Smooth muscle cell (in vitro differentiated cells): ENCODE results near the gene P2RX6. TPM values are rescaled to one million over a fixed set of nuclear protein-coding genes. Genes with fewer than 3 reads are reported as not detected.

ENCODE experiments used
- DNase-seq: peaks from one replicate; lab custom pipeline; 2025; ENCODE audit not compliant: unreplicated experiment; lab: John Stamatoyannopoulos, UW
- H2AFZ ChIP-seq: fragments of 200-600 bp; sonication (generic); 2 replicates; pipeline ENCODE4 v1.6.0; 2016; ENCODE audit warnings: antibody characterized with exemption, low read depth, mild to moderate bottlenecking
- H3F3A ChIP-seq: fragments of 200-600 bp; sonication (generic); 2 replicates; pipeline ENCODE4 v1.6.0; 2017; ENCODE audit warnings: antibody characterized with exemption, low read depth
- H3K27ac ChIP-seq: fragments of 200-600 bp; sonication (generic); 2 replicates; pipeline ENCODE4 v1.5.1; 2016; ENCODE audit warnings: low read depth, mild to moderate bottlenecking
- H3K27me3 ChIP-seq: fragments of 200-600 bp; sonication (generic); 2 replicates; pipeline ENCODE4 v1.6.1; 2016; ENCODE audit warnings: low read depth, mild to moderate bottlenecking
- H3K36me3 ChIP-seq: fragments of 200-600 bp; sonication (generic); 2 replicates; pipeline ENCODE4 v1.5.1; 2016; ENCODE audit warnings: low read depth
- H3K4me1 ChIP-seq: fragments of 200-600 bp; sonication (generic); 2 replicates; pipeline ENCODE4 v1.5.1; 2016; ENCODE audit warnings: low read depth
- H3K4me2 ChIP-seq: fragments of 200-600 bp; sonication (generic); 2 replicates; pipeline ENCODE4 v1.6.0; 2016; ENCODE audit warnings: mild to moderate bottlenecking
- H3K4me3 ChIP-seq: fragments of 200-600 bp; sonication (generic); 2 replicates; pipeline ENCODE4 v1.5.1; 2016; ENCODE audit warnings: mild to moderate bottlenecking
- H3K79me2 ChIP-seq: fragments of 200-600 bp; sonication (generic); 2 replicates; pipeline ENCODE4 v1.6.0; 2016; ENCODE audit warnings: low read depth, mild to moderate bottlenecking
- H3K9ac ChIP-seq: fragments of 200-600 bp; sonication (generic); 2 replicates; pipeline ENCODE4 v1.6.0; 2016; ENCODE audit warnings: low read depth
- H3K9me3 ChIP-seq: fragments of 200-600 bp; sonication (generic); replicated peaks from 2 replicates; pipeline ENCODE4 v1.5.1; 2016; ENCODE audit warnings: low read depth
- H4K20me1 ChIP-seq: fragments of 200-600 bp; sonication (generic); 2 replicates; pipeline ENCODE4 v1.6.0; 2016; ENCODE audit warnings: low read depth
- WGBS: methylation state at CpG from one replicate; pipeline ENCODE4 v1.1.7; 2016; ENCODE audit warnings: low lambda C conversion rate; 5-methylcytosine and 5-hydroxymethylcytosine counted together
- polyA plus RNA-seq: library from polyadenylated mRNA; unstranded; fragments of >200 nt; fragmentation: Nextera tagmentation; extraction: Ambion mirVana; gene quantifications from 2 replicates; pipeline ENCODE4 v1.2.1, GENCODE V29; 2016
- total RNA-seq: library from RNA; depleted of rRNA; stranded (reverse); fragments of >200 nt; gene quantifications from 2 replicates; pipeline ENCODE4 v1.2.3, GENCODE V29; 2014
- TF ChIP-seq, protein P1 (sequence below): fragments of 200-600 bp; sonication (generic); IDR thresholded peaks from 2 replicates; pipeline ENCODE4 v1.5.1; 2017; ENCODE audit warnings: borderline replicate concordance, mild to moderate bottlenecking, antibody characterized with exemption; ENCODE audit not compliant: insufficient read depth, poor library complexity, severe bottlenecking

The P2RX6 gene
- total and polyA plus RNA-seq, 2 experiments from 2014 or later: 0.13 to 1.2 TPM

DNA sequence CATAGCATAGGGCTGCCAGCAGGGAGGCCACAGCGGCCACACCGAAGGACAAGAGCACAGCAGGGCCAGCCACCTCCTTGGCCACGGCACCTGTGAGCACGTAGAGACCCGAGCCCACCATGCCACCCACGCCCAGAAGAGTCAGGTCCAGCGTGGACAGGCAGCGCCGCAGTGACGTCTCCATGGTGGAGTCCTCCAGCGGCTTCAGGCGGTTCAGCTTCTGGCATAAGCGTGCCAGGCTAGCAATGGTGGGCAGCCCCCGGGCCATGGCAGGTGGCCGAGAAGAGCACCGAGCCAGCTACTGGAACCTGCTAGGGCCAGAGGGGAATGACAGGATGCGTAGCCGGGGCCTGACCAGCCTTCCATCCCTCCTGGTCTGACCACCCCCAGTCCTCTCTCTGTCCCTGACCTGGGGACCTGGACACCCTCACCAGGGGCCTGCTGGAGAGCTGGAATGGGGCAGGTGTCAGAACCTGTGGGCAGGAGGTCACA, 16.6 kb downstream of the P2RX6 start:
- Histone ChIP-seq H3K4me3 (peak overlapping the region; percentile 12), H3K36me3 (no peaks in the 10 kb centered on the region), H3K79me2 (no peaks in the 10 kb centered on the region), H3K27me3 (peaks cover 17% of the 10 kb centered on the region), H3K4me2 (peak overlapping the region; percentile 81), H3K4me1 (peaks cover 3% of the 10 kb centered on the region), H3F3A (peaks cover 4% of the 10 kb centered on the region), H3K27ac (no peak overlapping the region), H3K9me3 (no peaks in the 10 kb centered on the region), H2AFZ (no peak overlapping the region), H4K20me1 (no peaks in the 10 kb centered on the region), H3K9ac (no peak overlapping the region)
- WGBS: 89% methylated on average over 16 of the region's 18 CpGs
- DNase-seq: no peak
- TF ChIP-seq, protein P1, sequence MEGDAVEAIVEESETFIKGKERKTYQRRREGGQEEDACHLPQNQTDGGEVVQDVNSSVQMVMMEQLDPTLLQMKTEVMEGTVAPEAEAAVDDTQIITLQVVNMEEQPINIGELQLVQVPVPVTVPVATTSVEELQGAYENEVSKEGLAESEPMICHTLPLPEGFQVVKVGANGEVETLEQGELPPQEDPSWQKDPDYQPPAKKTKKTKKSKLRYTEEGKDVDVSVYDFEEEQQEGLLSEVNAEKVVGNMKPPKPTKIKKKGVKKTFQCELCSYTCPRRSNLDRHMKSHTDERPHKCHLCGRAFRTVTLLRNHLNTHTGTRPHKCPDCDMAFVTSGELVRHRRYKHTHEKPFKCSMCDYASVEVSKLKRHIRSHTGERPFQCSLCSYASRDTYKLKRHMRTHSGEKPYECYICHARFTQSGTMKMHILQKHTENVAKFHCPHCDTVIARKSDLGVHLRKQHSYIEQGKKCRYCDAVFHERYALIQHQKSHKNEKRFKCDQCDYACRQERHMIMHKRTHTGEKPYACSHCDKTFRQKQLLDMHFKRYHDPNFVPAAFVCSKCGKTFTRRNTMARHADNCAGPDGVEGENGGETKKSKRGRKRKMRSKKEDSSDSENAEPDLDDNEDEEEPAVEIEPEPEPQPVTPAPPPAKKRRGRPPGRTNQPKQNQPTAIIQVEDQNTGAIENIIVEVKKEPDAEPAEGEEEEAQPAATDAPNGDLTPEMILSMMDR: no peak

DNA sequence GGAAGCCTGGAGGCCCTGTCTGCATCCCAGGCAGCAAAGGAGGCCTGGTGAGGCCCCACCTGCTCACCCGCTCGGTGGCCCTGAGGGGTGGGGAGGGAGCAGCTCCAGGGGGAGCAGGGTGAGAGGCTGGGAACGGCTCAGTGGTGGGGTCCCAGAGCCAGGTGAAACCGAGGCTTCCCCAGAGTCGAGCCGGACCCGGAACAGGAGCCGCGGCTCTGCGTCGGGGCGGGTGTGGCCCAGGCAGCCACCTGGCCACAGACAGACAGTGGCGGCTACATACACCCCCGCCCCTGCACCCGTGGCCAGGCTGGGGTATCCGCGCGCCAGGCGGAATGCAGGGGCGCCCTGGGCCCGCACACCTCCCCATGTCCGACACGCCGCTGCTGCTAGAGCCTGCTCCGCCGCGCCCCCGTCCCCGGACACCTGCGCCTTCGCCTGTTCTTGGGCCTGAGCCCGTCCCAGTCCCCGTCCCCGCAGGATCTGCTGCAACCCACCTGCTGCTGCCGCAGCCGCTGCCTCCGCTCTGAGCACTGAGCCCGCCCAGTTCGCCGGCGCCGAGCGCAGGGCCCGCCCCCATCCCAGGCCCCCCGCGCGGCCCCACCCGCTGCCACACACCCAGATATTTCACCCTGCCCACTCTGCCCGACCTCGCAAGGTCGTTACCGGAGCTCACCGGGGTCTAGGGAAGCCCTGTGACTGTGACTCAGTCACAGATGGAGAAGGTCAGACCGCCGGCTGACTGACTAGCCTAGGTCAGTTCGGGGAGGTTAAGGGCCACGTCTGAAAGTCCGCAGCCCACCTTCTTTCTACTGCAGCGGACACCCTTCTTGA, 17.3 kb downstream of the P2RX6 start, which contains the start of gene SLC7A4:
SLC7A4 (minus strand) TSS at position 525 of the 831 bp plus-strand sequence. CDS start 749 bp downstream, outside the sequence.
- Histone ChIP-seq H3K4me1 (peaks cover 3% of the 10 kb centered on the region), H3K36me3 (no peaks in the 10 kb centered on the region), H4K20me1 (no peaks in the 10 kb centered on the region), H3K27me3 (peaks cover 17% of the 10 kb centered on the region), H3K4me2 (peak within 1 kb of the TSS; percentile 81), H3K9ac (no peak within 1 kb of the TSS), H3K27ac (no peak within 1 kb of the TSS), H3K79me2 (no peaks in the 10 kb centered on the region), H3K4me3 (peak within 1 kb of the TSS; percentile 12), H3K9me3 (no peaks in the 10 kb centered on the region), H3F3A (peaks cover 9% of the 10 kb centered on the region), H2AFZ (peak within 1 kb of the TSS; percentile 2)
- no peak for DNase-seq
- WGBS: 13% methylated on average over 54 of the region's 59 CpGs
- TF ChIP-seq, protein P1: no peak

DNA sequence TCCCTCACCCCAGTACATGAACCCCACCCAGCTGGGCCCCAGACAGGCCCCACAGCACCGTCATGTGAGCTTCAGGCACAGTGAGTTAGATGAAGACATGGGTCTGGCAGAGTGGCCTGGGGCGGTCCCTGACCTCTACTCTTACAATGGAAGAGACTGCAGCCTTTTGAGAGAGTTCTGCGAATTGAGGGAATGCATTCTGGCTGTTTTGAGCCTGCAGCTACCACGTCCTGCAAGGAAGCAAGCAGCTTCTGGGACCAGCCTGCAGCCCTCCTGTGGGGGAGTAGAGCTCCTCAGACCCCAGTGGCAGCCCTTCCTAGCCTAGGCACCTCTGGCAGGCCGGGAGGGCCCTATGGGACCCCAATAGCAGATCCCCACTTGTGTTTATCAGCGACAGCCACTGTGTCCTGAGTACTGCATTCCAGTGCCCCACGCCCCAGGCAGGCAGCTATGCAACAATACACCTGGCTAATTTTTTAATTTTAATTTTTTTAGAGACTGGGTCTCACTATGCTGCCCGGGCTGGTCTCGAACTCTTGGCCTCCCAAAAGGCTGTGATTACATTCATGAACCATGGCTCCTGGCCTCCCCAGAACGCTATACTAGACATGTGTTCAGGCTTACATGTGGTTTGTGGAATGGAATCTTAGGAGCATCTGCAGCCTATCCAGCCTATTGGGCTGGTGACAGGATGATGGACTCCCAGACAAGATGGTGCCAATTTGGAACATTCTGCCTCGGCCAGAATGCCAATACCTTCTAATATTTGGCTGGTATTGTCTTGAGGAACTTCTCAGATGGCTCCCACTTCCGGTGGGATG, 18.1 kb downstream of the P2RX6 start:
- 69% methylated on average over 12 of the region's 12 CpGs for WGBS
- H4K20me1 ChIP-seq: no peaks in the 10 kb centered on the region
- H3K9me3 ChIP-seq: no peaks in the 10 kb centered on the region
- no peaks in the 10 kb centered on the region for H3K36me3 ChIP-seq
- peaks cover 13% of the 10 kb centered on the region for H3F3A ChIP-seq
- peak overlapping the region; percentile 81 for H3K4me2 ChIP-seq
- TF ChIP-seq, protein P1: no peak
- H2AFZ ChIP-seq: peak overlapping the region; percentile 2
- peaks cover 3% of the 10 kb centered on the region for H3K4me1 ChIP-seq
- no peak overlapping the region for H3K27ac ChIP-seq
- no peak for DNase-seq
- H3K27me3 ChIP-seq: peaks cover 17% of the 10 kb centered on the region
- peak overlapping the region; percentile 12 for H3K4me3 ChIP-seq
- no peaks in the 10 kb centered on the region for H3K79me2 ChIP-seq
- H3K9ac ChIP-seq: no peak overlapping the region
